SU-DHL-6 (cell line): ENCODE measurements around the gene SETD1B.

Experiments used
- EZH2phosphoT487 ChIP-seq: fragments of 200-600 bp; sonication (generic), shearing (Covaris generic); conservative IDR thresholded peaks from 2 replicates; pipeline ENCODE4 v1.6.1; 2018; ENCODE audit warnings: mild to moderate bottlenecking, antibody characterized with exemption, low read length, moderate library complexity, mixed read lengths
- TF ChIP-seq, protein P1 (sequence below): fragments of 200-600 bp; sonication (generic); IDR thresholded peaks from one replicate; pipeline ENCODE4 v1.5.1; 2017; ENCODE audit warnings: antibody characterized with exemption, mild to moderate bottlenecking, low read length, moderate library complexity; ENCODE audit not compliant: insufficient read depth, poor library complexity, severe bottlenecking

DNA sequence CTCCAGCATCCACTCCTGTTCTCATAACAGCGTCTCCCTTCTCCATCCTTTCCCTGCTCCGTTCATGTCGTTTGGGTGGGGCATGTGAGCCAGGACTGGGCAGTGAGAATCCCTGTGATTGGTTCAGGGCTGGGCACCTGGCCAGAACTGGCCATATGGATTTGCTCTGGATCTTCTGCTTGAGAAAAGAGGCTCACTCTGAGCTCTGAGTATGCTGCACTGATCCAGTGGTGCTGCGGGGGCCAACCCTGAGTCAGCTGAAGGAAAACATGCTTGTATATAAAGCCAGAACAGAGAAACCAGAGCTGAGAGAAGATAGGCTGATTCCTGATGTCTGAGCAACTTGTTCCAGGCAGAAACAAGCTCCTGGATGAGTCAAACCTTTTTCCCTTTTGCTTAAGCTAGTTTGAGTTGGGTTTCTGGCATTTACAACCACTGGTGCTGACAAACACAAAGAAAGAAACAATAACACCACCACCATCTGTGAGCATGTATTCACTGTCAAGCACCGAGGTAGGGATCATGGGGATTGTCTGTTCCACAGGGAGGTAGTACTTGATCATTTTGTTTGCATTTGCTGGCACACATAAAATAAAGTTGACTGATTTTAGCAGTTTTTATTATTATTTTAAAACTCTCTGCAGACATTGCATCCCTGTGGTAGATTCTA, 68.9 kb downstream of the SETD1B start:
- TF ChIP-seq, protein P1, sequence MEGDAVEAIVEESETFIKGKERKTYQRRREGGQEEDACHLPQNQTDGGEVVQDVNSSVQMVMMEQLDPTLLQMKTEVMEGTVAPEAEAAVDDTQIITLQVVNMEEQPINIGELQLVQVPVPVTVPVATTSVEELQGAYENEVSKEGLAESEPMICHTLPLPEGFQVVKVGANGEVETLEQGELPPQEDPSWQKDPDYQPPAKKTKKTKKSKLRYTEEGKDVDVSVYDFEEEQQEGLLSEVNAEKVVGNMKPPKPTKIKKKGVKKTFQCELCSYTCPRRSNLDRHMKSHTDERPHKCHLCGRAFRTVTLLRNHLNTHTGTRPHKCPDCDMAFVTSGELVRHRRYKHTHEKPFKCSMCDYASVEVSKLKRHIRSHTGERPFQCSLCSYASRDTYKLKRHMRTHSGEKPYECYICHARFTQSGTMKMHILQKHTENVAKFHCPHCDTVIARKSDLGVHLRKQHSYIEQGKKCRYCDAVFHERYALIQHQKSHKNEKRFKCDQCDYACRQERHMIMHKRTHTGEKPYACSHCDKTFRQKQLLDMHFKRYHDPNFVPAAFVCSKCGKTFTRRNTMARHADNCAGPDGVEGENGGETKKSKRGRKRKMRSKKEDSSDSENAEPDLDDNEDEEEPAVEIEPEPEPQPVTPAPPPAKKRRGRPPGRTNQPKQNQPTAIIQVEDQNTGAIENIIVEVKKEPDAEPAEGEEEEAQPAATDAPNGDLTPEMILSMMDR: no peak
- TF ChIP-seq EZH2phosphoT487: no peak
